GM18951 (cell line): ENCODE data around the gene EPGN.
"Not testable (repeated sequence)": the region's sequence is repeated elsewhere in the genome, so short reads cannot be mapped to it uniquely, and the experiment has no call there.

Source experiments
- POLR2A ChIP-seq: IDR thresholded peaks from 4 replicates; pipeline ENCODE4 v1.6.1; 2011; ENCODE audit warnings: mild to moderate bottlenecking; ENCODE audit not compliant: insufficient read length, insufficient read depth; ENCODE audit errors: extremely low read depth
- in situ Hi-C: fragments of 300-500 bp; cut with MboI; formaldehyde crosslinking; loops from one replicate; pipeline ENCODE4 v1.12.0; 2022; ENCODE audit warnings: low sequenced_read_pairs, mixed read lengths, inconsistent platforms; ENCODE audit not compliant: unreplicated experiment

The EPGN gene

GRCh38 chr4:74335341-74336021 is 27.2 kb downstream of the EPGN start:
- no peak for TF ChIP-seq POLR2A
- in situ Hi-C loops = no loop called here

DNA sequence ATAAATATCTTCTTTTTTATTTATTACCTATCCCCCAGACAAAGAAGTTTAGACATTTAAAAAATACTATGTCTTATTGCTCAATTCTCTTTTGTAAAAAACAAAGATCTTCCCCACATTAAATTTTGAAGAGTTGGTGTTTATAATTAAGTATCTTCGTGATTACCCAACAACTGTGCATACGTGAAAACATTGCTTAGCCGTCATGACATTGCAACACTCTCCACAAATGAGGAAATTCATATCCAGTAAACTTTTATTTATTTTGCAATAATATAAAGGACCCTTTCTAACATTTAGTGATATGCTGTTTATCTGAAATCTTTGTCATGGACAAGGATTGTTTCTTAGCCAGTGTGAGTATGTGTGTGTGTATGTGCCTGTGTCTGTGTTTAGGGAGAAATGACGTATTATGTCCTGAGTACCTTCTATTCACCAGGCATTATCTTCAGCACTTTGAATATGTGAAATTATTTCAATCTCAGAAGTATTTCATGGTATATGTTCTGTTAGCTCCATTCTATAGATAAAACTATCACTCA is 30.6 kb downstream of the EPGN start:
- in situ Hi-C loops = no loop called here
- TF ChIP-seq POLR2A = no peak

GRCh38 chr4:74339501-74339900 is 31.2 kb downstream of the EPGN start:
- no peak for TF ChIP-seq POLR2A
- in situ Hi-C loops = no loop called here

GRCh38 chr4:74340421-74340820 is 32.2 kb downstream of the EPGN start:
- in situ Hi-C loops = not testable (repeated sequence)

GRCh38 chr4:74344031-74344430 is 35.8 kb downstream of the EPGN start:
- in situ Hi-C loops = no loop called here
- TF ChIP-seq POLR2A = no peak

GRCh38 chr4:74353858-74354257 is 45.6 kb downstream of the EPGN start:
- in situ Hi-C loops = no loop called here
- no peak for TF ChIP-seq POLR2A

- in situ Hi-C loops = no loop called here
- no peak for TF ChIP-seq POLR2A
Observed at GRCh38 chr4:74357965-74358364, 49.7 kb downstream of the EPGN start.

- in situ Hi-C loops = no loop called here
- TF ChIP-seq POLR2A = no peak
Observed at GRCh38 chr4:74361671-74362070, 53.4 kb downstream of the EPGN start.

GRCh38 chr4:74362347-74362746 is 54.1 kb downstream of the EPGN start:
- in situ Hi-C loops = no loop called here
- TF ChIP-seq POLR2A = no peak

- in situ Hi-C loops = no loop called here
- TF ChIP-seq POLR2A = no peak
Observed at GRCh38 chr4:74364256-74364651, 56.0 kb downstream of the EPGN start.

DNA sequence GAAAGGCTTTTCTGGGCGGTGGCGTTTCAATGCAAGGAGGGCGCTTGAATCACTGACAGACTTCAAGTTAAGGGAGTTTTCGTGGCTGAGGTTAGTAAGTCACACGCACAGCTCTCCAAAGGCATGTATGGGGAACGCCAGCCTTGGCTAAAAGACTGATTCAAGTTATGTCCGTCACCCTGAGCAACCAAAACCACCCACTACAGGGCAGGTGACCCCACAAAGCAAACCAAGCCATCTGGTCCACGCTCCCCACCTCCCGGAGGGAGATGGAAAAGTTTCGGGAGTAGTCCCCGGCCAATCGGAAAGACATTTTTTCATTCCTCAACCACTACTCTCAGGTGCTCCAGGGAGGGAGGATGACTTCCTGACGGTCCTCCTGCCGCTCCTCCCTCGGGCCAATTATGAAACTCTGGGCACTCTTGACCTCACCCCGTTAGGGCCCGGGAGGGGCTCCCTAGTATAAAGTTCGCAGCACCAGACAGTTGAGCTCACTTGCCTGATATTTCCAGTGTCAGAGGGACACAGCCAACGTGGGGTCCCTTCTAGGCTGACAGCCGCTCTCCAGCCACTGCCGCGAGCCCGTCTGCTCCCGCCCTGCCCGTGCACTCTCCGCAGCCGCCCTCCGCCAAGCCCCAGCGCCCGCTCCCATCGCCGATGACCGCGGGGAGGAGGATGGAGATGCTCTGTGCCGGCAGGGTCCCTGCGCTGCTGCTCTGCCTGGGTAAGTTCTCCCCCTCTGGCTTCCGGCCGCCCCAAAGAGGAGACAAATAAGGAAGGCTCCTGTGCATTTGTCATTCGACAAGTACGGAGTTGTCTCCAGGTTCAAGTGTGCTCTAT is 56.6 kb downstream of the EPGN start, which contains the start of gene EREG:
EREG (plus strand) TSS at position 494 of the 840 bp plus-strand sequence; CDS start at position 658, 164 bp downstream.
- in situ Hi-C loops = no loop called here
- no peak for TF ChIP-seq POLR2A

GRCh38 chr4:74365761-74366160 is 57.5 kb downstream of the EPGN start:
- in situ Hi-C loops = no loop called here
- TF ChIP-seq POLR2A = no peak
